GM12864 (cell line): Measurements from ENCODE around the gene FBXW7.

ENCODE experiments used
- DNase-seq: peaks from one replicate; pipeline ENCODE4 v3.0.0-alpha.2; 2011; ENCODE audit warnings: low read depth
- H3K4me3 ChIP-seq: 2 replicates; pipeline ENCODE4 v1.5.1; 2011; ENCODE audit warnings: mild to moderate bottlenecking, low read depth, low read length, control low read depth
- CTCF ChIP-seq: IDR thresholded peaks from 2 replicates; pipeline ENCODE4 v1.5.1; 2011; ENCODE audit warnings: low read depth, mild to moderate bottlenecking, moderate library complexity, low read length, control low read depth, inconsistent platforms; ENCODE audit errors: missing control alignments

The FBXW7 gene

GRCh38 chr4:152392079-152392478 is 143.8 kb downstream of the FBXW7 start:
- no peak for DNase-seq
- no peak for TF ChIP-seq CTCF

GRCh38 chr4:152390216-152390615 is 145.7 kb downstream of the FBXW7 start:
- no peak for DNase-seq
- no peak for TF ChIP-seq CTCF

More at GRCh38 chr4:152392079-152392478, 143.8 kb downstream of the FBXW7 start:
- no peak overlapping the region for H3K4me3 ChIP-seq

DNA sequence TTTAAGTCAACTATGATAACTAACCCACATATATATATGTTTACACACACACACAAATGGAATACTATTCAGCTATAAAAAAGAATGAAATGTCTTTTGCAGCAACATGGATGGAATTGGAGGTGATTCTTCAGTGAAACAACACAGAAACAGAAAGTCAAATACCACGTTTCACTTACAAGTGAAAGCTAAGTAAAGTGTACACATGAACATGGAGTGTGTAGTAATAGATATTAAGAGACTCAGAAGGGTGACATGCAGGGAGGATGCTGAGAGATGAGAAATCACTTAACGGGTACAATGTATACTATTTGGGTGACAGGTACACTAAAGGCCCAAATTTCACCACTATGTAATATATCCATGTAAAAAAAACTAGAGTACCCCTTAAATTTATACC is 146.5 kb downstream of the FBXW7 start:
- TF ChIP-seq CTCF: no peak
- H3K4me3 ChIP-seq: no peak overlapping the region
- DNase-seq: no peak

More at GRCh38 chr4:152390216-152390615, 145.7 kb downstream of the FBXW7 start:
- no peak overlapping the region for H3K4me3 ChIP-seq

DNA sequence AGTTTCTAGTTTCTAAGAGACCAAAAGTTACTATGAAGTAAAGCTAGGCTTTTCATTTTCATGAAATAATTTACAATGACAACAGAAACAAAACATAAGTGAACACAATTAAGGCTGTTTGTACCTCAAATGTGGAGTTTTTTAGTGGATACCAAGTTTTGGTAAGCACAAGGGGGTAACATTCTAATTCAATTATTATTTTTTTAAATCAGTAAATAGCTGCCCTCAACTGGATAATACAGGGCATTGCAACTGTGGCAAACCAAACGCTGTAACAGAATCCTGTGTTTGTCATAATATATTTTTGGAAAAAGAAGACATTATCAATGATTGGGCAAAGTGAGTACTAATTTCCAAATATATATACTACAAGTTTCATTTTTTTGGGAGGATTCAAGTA is 150.3 kb downstream of the FBXW7 start:
- H3K4me3 ChIP-seq: no peak overlapping the region
- DNase-seq: no peak
- peak; percentile 35 for TF ChIP-seq CTCF

GRCh38 chr4:152382057-152382785 is 153.7 kb downstream of the FBXW7 start:
- no peak for TF ChIP-seq CTCF
- DNase-seq: no peak
- H3K4me3 ChIP-seq: no peak overlapping the region

GRCh38 chr4:152380919-152381318 is 155.0 kb downstream of the FBXW7 start:
- no peak overlapping the region for H3K4me3 ChIP-seq
- TF ChIP-seq CTCF: no peak
- no peak for DNase-seq

- H3K4me3 ChIP-seq: no peak overlapping the region
- no peak for DNase-seq
- no peak for TF ChIP-seq CTCF
Observed at GRCh38 chr4:152380185-152380584, 155.7 kb downstream of the FBXW7 start.
